Measurements from ENCODE around the gene CDH18. TPM values are rescaled to one million over a fixed set of nuclear protein-coding genes. Genes with fewer than 3 reads are reported as not detected.
"Not testable (repeated sequence)": the region's sequence is repeated elsewhere in the genome, so short reads cannot be mapped to it uniquely, and the experiment has no call there.

CDH18 gene
- total and polyA plus RNA-seq, 8 donors: 0.58 to 1.9 (median 1.1) TPM; not detected in 2

DNA sequence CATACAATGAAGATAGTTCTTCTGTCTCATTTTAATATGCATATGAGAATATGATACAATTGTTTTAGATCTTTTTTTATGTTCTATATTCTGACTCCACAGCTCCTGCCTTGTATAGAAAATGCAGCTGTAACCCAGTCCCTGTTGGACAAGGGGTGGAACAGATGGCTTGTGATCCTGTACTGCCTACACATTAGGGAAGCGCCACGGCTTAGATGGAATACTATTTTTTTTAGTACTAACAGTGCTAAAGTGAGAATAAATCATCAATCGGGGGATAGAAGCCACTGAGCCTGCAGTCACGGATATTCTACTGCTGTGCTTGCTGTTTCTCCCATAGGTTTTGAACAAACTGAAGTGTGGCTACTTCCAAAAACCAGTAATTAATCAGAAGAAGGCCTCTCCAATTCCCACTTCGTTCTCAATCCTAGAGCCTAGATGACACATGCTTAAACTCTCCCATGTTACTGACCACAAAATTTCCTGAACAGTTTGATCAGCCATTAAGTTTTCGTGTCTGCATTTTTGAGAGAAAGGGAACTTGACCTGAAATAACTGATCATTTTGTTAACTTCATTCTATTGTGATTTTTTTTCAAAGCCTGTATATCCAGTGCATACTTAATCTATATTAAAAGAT is 150.3 kb downstream of the CDH18 start:
- TF ChIP-seq, protein P1, sequence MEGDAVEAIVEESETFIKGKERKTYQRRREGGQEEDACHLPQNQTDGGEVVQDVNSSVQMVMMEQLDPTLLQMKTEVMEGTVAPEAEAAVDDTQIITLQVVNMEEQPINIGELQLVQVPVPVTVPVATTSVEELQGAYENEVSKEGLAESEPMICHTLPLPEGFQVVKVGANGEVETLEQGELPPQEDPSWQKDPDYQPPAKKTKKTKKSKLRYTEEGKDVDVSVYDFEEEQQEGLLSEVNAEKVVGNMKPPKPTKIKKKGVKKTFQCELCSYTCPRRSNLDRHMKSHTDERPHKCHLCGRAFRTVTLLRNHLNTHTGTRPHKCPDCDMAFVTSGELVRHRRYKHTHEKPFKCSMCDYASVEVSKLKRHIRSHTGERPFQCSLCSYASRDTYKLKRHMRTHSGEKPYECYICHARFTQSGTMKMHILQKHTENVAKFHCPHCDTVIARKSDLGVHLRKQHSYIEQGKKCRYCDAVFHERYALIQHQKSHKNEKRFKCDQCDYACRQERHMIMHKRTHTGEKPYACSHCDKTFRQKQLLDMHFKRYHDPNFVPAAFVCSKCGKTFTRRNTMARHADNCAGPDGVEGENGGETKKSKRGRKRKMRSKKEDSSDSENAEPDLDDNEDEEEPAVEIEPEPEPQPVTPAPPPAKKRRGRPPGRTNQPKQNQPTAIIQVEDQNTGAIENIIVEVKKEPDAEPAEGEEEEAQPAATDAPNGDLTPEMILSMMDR (IDR thresholded peaks at IDR 0.05): no peak
- Histone ChIP-seq H3K27ac (no peak overlapping the region), H3K9me3 (peaks cover 0 to 47% of the 10 kb centered on the region in 2 donors), H3K4me3 (no peak overlapping the region), H3K27me3 (no peaks in the 10 kb centered on the region), H3K36me3 (no peaks in the 10 kb centered on the region), H3K4me1 (no peaks in the 10 kb centered on the region)
- no peak for ATAC-seq
- intact Hi-C loops (cut with DNase I): no loop called here
- no peak for DNase-seq

GRCh38 chr5:19835442-19835841 is 152.6 kb downstream of the CDH18 start:
- no peak for DNase-seq
- Histone ChIP-seq H3K27me3 (no peaks in the 10 kb centered on the region), H3K27ac (no peak overlapping the region), H3K4me3 (no peak overlapping the region), H3K36me3 (no peaks in the 10 kb centered on the region), H3K9me3 (peaks cover 0 to 60% of the 10 kb centered on the region in 2 donors), H3K4me1 (no peaks in the 10 kb centered on the region)
- intact Hi-C loops (cut with DNase I): no loop called here
- no peak for ATAC-seq
- TF ChIP-seq, protein P1 (IDR thresholded peaks at IDR 0.05): no peak

DNA sequence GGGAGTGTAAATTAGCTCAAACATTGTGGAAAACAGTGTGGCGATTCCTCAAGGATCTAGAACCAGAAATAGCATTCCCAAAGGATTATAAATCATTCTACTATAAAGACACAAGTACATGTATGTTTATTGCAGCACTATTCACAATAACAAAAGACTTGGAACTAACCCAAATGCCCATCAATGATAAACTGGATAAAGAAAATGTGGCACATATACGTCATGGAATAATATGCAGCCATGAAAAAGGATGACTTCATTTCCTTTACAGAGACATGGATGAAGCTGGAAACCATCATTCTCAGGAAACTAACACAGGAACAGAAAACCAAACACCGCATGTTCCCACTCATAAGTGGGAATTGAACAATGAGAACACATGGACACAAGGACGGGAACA is 175.3 kb downstream of the CDH18 start:
- ATAC-seq; H3K27ac ChIP-seq; H3K36me3 ChIP-seq; H3K27me3 ChIP-seq; H3K4me3 ChIP-seq; DNase-seq; intact Hi-C loops (cut with DNase I); H3K4me1 ChIP-seq; H3K9me3 ChIP-seq: not testable (repeated sequence)

- Histone ChIP-seq H3K4me1 (no peaks in the 10 kb centered on the region), H3K36me3 (no peaks in the 10 kb centered on the region), H3K27me3 (no peaks in the 10 kb centered on the region), H3K4me3 (no peak overlapping the region), H3K9me3 (no peaks in the 10 kb centered on the region), H3K27ac (no peak overlapping the region)
- ATAC-seq (no peak), DNase-seq (no peak)
- intact Hi-C loops (cut with DNase I): no loop called here
- TF ChIP-seq, protein P1 (IDR thresholded peaks at IDR 0.05): no peak
Measured at GRCh38 chr5:19806756-19807155, 181.2 kb downstream of the CDH18 start.

DNA sequence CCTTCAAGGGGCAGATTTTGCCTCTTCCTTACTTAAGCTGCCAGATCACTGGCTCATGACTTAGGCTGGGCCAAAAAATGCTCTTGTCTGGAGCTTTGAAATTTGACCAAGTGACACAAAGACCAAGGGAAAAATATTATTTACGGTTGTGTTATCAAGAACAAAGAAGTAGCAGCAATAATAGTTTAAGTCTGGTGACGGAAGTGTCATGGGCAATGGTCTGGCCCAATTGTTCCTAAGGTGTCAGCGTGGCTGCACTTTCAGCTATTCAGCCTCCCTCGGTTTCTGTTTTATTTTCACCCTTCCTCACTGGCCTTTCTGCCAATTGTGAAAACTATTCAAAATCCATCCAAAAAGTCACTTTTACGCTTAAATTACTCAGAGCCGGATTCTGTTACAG is 185.3 kb downstream of the CDH18 start:
- no peak for DNase-seq
- TF ChIP-seq, protein P1 (IDR thresholded peaks at IDR 0.05): no peak
- Histone ChIP-seq H3K27me3 (no peaks in the 10 kb centered on the region), H3K9me3 (no peaks in the 10 kb centered on the region), H3K27ac (no peak overlapping the region), H3K36me3 (no peaks in the 10 kb centered on the region), H3K4me3 (no peak overlapping the region), H3K4me1 (no peaks in the 10 kb centered on the region)
- ATAC-seq: no peak
- intact Hi-C loops (cut with DNase I): no loop called here

DNA sequence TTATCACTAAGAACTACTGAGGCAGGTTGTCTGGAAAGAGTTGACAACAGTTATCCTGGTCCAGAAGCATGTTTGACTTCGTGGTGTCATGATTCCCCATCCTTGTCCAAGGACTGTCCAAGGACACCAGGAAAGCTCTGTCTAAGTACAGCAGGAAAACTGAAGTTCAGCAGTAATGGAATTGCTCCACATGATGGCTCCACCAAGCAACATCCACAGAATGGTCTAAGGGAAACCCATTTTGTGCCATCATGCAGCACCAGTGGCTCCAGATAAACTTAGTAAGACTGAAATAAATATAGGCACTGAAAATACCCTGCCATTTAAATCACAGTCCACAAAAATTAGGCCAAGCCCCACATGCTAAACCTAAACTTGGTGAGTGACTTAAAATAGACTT is 192.8 kb downstream of the CDH18 start:
- TF ChIP-seq, protein P1 (IDR thresholded peaks at IDR 0.05): no peak
- H3K27ac ChIP-seq: no peak overlapping the region
- intact Hi-C loops (cut with DNase I): no loop called here
- H3K27me3 ChIP-seq: no peaks in the 10 kb centered on the region
- no peaks in the 10 kb centered on the region for H3K4me1 ChIP-seq
- no peaks in the 10 kb centered on the region for H3K36me3 ChIP-seq
- DNase-seq (no peak), ATAC-seq (peak; percentile 36)
- no peaks in the 10 kb centered on the region for H3K9me3 ChIP-seq
- H3K4me3 ChIP-seq: no peak overlapping the region

Measured in left lung (tissue), 10 donors.